Loucy (cell line): ENCODE measurements around the gene ACTL6B.

Experiments
- CTCF ChIP-seq: fragments of 200-600 bp; sonication (generic); conservative IDR thresholded peaks from 2 replicates; pipeline ENCODE4 v1.5.1; 2014; ENCODE audit warnings: mild to moderate bottlenecking, antibody characterized with exemption, low read length
- EZH2phosphoT487 ChIP-seq: fragments of 200-600 bp; IDR thresholded peaks from 2 replicates; pipeline ENCODE4 v1.6.1; 2018; ENCODE audit warnings: antibody characterized with exemption, mild to moderate bottlenecking, moderate library complexity, borderline replicate concordance

DNA sequence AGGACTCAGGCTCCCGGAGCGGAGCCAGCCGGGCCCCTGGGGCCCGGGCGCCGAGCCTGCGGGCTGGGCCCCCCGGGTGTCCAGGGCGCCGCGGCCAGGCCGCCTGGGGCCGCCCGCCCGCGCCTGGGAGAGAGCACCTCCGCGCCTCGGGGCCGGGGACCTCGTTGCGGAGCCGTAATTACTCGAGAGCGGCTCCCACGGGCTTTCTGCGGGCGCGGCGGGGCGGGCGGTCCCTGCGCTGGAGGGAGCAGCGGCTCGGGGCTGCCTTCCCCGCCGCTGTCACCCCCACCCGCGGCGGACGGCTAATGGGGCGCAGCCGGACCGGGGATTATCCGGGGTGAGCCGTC, 18.8 kb upstream of the ACTL6B start:
- TF ChIP-seq CTCF: no peak
- TF ChIP-seq EZH2phosphoT487: no peak
